Measurements from ENCODE around the gene KDM5C. TPM values are rescaled to one million over a fixed set of nuclear protein-coding genes. Genes with fewer than 3 reads are reported as not detected.

Gene KDM5C
- polyA plus RNA-seq, 3 donors = 16.6 to 41.4 (median 21.9) TPM

DNA sequence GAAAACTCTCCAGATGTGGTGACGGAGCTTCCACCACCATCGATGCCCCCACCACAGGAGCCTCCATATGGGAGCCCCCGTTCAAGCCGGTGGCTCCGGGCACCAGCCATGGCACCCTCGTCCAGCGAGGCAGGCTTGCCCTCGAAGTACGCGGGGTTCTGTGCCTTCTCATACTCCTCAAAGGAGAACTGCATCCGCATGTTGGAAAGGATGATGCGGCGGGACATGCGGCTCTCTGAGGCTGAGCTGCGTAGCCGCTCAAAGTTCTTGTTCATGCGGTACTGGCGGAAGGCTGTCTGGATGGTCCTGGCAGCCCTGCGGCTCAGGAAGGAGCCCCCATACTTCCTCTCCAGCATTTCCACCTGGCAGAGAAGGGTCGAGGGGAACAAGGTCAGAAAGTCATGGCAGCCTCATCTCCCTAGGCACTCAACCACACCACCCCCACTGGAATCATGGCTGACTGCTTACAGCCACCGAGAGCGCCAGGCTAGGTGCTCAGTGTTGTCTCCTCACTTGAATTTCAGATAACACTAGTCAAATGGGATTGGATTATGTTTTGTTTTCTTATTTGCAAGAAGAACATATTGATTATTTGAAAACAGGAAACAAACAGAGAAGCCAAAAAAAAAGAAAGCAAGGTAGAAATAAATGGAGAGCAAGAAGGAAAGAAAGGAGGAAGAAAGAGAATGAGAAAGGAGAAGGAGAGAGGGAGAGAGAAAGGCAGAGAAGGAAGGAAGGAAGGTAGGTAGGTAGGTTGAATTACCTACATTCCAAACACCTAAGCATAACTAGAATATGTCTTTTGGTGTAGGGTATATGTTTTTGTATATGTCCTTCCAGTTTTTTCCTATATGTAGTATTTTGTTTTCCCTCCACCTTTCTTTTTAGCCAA lies 29.8 kb upstream of the KDM5C start:
- 88 to 94% (median 94%) methylated on average over 21 to 22 of the region's 22 CpGs for WGBS, 3 donors
- no peak overlapping the region for H3K27ac ChIP-seq (ENCODE audit: low read depth, low read length)

DNA sequence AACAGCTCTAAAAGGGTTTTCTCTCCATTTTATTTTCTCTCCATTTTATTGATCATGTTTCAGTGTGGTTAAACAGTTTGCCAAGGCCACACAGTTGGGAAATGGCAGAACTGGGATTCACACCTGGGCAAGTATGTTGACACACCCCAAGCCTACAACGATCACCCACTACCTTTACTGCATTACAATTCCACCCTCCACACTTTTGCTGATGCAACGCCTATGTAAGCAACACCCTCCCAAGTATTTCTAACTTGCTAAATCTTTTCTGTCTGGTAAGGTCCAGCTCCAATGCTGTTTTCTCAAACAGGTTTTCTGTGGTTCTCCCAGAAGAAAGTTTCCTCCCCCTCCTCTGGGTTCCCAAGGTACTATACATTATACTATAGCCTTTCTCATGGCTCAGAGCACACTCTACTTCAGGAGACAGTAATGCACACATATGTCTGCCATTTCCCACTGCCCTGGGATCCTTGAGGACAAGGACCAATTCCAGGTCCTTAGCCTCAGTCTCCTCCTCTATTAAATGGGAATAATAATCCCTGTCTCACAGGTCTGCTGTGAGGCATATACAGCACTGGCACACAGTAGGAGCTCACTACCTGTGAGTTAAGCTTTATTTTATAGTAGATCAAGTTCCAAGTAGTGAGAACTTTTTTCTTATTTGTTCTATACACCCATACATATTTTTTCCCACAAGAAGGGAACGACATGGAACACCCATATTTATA lies 28.4 kb upstream of the KDM5C start:
- H3K27ac ChIP-seq (ENCODE audit: low read depth, low read length) = no peak overlapping the region
- 81 to 88% (median 87%) methylated on average over 3 of the region's 3 CpGs for whole genome bisulfite sequencing, 3 donors

GRCh38 chrX:53251307-53251706 lies 26.3 kb upstream of the KDM5C start:
- H3K27ac ChIP-seq (ENCODE audit: low read depth, low read length) = no peak overlapping the region
- 67 to 80% (median 77%) methylated on average over 2 of the region's 2 CpGs for WGBS, 3 donors

- H3K27ac ChIP-seq (ENCODE audit: low read depth, low read length) = no peak overlapping the region
Observed at GRCh38 chrX:53250556-53250955, 25.5 kb upstream of the KDM5C start.

GRCh38 chrX:53249408-53250042 lies 24.5 kb upstream of the KDM5C start:
- H3K27ac ChIP-seq (ENCODE audit: low read depth, low read length) = no peak overlapping the region
- 86 to 100% (median 92%) methylated on average over 1 of the region's 1 CpG for WGBS, 3 donors

More at GRCh38 chrX:53250556-53250955, 25.5 kb upstream of the KDM5C start:
- 95 to 97% (median 95%) methylated on average over 13 to 19 of the region's 19 CpGs for WGBS, 3 donors

DNA sequence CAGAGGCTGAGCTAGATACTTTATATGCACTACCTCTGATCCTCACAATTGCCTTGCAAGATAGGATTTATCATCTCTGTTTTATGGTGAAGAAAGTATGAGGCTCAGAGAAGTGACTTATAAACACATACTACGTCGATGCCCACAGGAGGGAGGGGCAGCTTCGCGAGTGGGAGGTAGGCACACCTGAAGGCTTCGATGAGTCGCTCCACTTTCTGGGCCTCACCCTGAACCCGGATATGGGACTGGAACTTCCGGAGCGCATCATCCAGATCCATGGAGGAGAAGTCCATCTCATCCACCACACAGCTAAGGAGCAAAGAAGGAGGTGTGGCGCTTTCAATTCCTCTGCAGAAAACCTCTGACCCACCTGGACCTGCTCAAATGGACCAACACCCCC lies 22.9 kb upstream of the KDM5C start:
- H3K27ac ChIP-seq (ENCODE audit: low read depth, low read length) = no peak overlapping the region
- 83 to 92% (median 91%) methylated on average over 9 to 10 of the region's 10 CpGs for WGBS, 3 donors

GRCh38 chrX:53246231-53246630 lies 21.2 kb upstream of the KDM5C start:
- WGBS, 3 donors = 77 to 89% (median 83%) methylated on average over 2 of the region's 2 CpGs
- H3K27ac ChIP-seq (ENCODE audit: low read depth, low read length) = no peak overlapping the region

DNA sequence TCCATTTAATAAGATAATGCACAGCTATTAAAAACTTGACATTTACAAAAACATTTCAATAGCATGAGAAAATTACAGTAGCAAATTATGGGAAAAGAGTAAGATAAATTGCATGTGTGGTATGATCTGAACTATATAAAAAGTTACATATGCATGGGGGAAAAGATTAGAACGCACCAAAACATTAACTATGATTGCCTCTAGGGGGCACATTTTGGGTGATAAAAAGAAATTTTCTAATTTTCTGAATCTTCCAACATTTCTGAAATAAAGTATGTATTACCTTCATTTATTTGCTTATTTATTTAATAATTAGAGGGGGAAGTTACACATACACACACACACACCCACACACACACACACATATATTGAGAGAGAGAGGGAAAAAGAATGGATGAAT lies 19.6 kb upstream of the KDM5C start:
- 44 to 80% (median 56%) methylated on average over 1 of the region's 1 CpG for WGBS, 3 donors
- H3K27ac ChIP-seq (ENCODE audit: low read depth, low read length) = no peak overlapping the region

DNA sequence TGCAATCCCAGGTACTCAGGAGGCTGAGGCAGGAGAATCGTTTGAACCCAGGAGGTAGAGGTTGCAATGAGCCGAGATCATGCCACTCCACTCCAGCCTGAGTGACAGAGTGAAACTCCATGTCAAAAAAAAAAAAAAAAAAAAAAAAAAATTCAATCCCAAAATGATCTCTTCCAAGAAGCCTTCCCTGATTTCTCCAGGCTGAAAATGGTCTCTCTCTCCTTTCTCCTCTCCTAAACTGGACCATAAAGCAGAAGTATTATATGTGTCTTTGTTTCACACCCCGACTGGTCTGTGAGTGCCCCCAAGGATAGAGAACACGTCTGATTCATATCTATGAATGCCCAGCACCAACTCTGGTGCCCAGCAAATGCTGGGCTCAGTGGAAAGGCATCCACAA lies 17.3 kb upstream of the KDM5C start:
- 80 to 97% (median 85%) methylated on average over 4 of the region's 4 CpGs for WGBS, 3 donors
- H3K27ac ChIP-seq (ENCODE audit: low read depth, low read length) = no peak overlapping the region

DNA sequence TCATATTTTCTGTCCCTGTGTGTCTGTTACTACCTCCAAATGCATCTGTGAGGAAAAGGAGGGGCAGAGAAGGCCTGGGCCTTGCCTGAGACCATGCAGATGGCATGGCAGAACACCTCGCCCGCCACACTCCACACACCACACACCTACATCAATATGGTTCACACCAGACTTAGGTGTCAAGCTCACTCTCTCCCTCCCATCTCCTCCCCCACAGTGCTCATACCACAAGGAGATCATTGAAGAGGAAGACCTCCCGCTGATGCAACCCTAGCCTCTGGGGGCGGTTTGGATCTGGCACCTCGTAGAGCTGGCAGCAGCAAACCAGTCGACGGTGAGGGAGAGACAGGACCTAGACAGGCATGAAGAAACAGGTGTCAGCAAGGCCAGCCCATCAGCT lies 16.6 kb upstream of the KDM5C start:
- no peak overlapping the region for H3K27ac ChIP-seq (ENCODE audit: low read depth, low read length)
- WGBS, 3 donors = 74 to 96% (median 81%) methylated on average over 5 to 7 of the region's 7 CpGs

DNA sequence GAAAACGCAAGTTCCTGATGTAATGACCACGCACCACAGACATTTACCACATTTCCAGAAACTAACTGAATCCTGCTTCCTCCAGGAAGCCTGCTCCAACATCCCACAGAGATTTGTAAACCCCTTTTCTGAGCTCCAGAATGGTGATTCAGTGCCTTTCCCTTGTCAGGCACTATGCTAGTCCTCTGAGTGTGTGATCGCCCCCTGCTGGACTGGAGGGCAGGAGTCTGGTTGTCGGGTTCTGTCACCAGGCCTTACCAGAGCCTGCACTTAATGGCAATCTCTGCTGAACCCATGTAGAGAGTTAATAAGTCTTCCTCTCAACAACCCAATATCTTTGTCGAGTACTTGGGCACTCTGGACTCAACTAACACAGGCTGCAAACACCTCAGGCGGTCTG lies 14.5 kb upstream of the KDM5C start:
- 75 to 82% (median 80%) methylated on average over 6 of the region's 6 CpGs for WGBS, 3 donors

GRCh38 chrX:53237056-53237455 lies 12.0 kb upstream of the KDM5C start:
- WGBS, 3 donors = 69 to 98% (median 88%) methylated on average over 6 to 10 of the region's 10 CpGs
- H3K27ac ChIP-seq (ENCODE audit: low read depth, low read length) = no peak overlapping the region

More for the DNA sequence above, 14.5 kb upstream of the KDM5C start:
- no peak overlapping the region for H3K27ac ChIP-seq (ENCODE audit: low read depth, low read length)

GRCh38 chrX:53236025-53236679 lies 11.1 kb upstream of the KDM5C start:
- H3K27ac ChIP-seq (ENCODE audit: low read depth, low read length) = no peak overlapping the region
- 89 to 97% (median 90%) methylated on average over 10 to 20 of the region's 20 CpGs for WGBS, 3 donors

DNA sequence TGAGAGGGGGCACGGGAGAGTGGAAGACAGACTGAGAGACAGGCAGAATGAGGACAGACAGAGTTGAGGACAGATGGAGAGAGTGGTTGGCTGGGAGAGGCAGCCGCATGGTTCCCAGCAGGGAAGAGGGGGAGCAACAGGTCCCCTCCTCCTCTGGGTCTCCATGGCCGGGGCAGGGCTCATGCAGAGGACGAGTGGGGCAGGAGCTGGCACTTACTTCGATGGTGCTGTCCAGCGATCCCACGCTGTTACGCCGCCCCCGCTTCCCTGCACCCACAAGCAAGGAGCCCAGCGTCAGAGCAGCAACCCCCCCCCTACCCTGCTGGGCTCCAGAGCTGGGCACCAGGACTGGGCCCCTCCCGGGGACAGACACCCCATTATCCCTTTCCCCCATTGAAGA lies 10.6 kb upstream of the KDM5C start:
- H3K27ac ChIP-seq (ENCODE audit: low read depth, low read length) = no peak overlapping the region
- WGBS, 3 donors = 76 to 90% (median 87%) methylated on average over 2 to 12 of the region's 12 CpGs

DNA sequence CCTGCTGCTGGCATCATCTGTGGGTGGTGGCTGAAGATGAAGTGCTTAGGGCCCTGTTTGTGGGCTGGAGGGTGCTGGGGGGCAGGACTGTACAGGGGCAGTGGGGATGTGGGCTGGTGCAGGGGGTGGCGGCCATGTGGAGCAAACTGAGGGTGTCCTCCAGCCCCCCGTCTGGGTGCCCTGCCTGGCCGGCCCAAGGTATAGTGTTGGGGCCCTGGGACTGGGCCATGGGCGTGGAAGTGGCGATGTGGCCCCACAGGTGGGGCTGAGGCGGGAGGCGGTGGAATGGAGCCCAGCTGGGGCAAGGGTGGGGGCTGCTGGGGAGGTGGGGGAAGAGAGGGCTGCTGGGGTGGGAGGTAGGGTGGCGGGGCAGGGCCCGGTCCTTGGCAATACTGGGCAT lies 9.5 kb upstream of the KDM5C start:
- 89 to 98% (median 96%) methylated on average over 4 to 9 of the region's 9 CpGs for WGBS, 3 donors
- H3K27ac ChIP-seq (ENCODE audit: low read depth, low read length) = no peak overlapping the region

- WGBS, 3 donors = 77 to 96% (median 88%) methylated on average over 4 to 9 of the region's 9 CpGs
- no peak overlapping the region for H3K27ac ChIP-seq (ENCODE audit: low read depth, low read length)
Observed at GRCh38 chrX:53233536-53233935, 8.5 kb upstream of the KDM5C start.

- 67 to 84% (median 83%) methylated on average over 5 of the region's 5 CpGs for WGBS, 3 donors
- no peak overlapping the region for H3K27ac ChIP-seq (ENCODE audit: low read depth, low read length)
Observed at GRCh38 chrX:53230116-53230515, 5.1 kb upstream of the KDM5C start.

- no peak overlapping the region for H3K27ac ChIP-seq (ENCODE audit: low read depth, low read length)
- WGBS, 3 donors = 77 to 82% (median 78%) methylated on average over 4 to 7 of the region's 7 CpGs
Observed at GRCh38 chrX:53227224-53227765, 2.3 kb upstream of the KDM5C start.
